K562 treated with DMSO at 1 percent for 24 hours (cell line): Measurements from ENCODE around the gene CC2D1A. TPM values are rescaled to one million over a fixed set of nuclear protein-coding genes. Genes with fewer than 3 reads are reported as not detected.

Source experiments
- total RNA-seq: library from RNA; unstranded; fragments of 300-600 nt; gene quantifications from 2 replicates; pipeline ENCODE4 v1.2.3, GENCODE V29; 2022; ENCODE audit warnings: low read depth; ENCODE audit not compliant: insufficient read depth

Gene CC2D1A
- total RNA-seq = 49.7 TPM in 2 replicates

DNA sequence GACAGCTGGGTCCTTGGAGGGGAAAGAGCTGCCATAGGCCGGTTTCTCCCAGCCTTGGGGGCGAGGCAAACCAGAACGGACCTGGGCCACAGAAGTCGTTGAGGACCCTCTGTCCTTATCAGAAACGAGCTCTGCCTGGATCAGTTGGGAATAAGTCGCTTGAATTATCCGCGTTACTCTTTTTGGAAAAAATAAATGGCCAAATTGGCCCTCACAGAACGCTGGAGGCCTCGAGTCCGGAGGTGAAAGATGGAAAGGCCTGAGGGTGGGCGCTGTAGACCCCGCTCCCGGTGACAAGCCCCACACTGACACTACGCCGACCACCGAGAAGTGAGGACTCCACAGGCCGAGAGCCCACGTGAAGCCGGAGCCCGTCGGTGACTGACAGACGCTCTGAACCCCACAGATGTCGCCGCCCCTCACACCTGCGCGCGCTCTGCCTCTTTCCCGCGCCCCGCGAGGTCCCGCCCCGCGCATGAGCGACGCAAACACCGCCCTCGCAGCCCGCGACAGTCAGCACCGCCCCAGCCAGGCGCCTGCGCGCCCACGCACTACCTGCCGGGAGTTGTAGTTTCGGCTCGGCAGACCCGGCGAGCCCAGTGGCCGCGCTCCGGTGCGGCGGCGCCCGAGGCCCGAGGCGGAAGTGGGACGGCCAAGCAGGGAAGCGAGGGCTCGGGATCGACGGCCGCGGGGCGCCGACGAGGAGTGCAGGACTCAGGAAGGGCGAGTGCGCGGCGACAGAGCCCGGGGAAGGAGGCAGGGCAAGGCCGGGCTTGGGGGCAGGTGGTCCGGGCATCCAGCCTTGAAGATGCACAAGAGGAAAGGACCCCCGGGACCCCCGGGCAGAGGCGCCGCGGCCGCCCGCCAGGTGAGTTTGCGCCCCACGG is at the start of gene CC2D1A, which contains the start of gene BRME1:
Gene CC2D1A, plus strand, starts transcription at position 568 of the 887 bp plus-strand sequence. Its CDS starts 241 bp downstream, at position 809.
Gene BRME1, minus strand, starts transcription at position 484 of the 887 bp plus-strand sequence. CDS start 1,225 bp downstream, outside the sequence.

DNA sequence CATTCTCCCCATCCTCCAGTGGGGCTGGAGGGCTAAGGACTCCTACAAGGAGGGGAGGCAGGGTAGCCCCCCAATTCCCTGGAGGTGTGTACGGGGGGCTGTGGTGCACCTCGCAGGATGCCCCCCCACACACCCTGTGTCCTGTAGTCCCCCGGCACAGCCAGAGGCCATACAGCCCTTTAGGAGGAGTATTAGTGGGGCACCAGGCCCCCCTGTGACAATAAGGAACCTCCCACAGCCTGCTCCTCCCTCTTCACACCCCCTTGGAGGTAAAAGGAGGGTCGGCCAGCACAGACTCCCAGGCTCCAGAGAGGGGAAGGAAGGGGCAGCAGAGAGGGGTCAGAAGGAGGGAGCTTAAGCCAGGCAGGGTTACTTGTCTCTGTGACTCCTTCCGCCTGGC is 29.2 kb upstream of the CC2D1A start, which contains the start of gene NANOS3:
Gene NANOS3, plus strand, starts transcription at position 301 of the 400 bp plus-strand sequence. CDS start 115 bp downstream, outside the sequence.

DNA sequence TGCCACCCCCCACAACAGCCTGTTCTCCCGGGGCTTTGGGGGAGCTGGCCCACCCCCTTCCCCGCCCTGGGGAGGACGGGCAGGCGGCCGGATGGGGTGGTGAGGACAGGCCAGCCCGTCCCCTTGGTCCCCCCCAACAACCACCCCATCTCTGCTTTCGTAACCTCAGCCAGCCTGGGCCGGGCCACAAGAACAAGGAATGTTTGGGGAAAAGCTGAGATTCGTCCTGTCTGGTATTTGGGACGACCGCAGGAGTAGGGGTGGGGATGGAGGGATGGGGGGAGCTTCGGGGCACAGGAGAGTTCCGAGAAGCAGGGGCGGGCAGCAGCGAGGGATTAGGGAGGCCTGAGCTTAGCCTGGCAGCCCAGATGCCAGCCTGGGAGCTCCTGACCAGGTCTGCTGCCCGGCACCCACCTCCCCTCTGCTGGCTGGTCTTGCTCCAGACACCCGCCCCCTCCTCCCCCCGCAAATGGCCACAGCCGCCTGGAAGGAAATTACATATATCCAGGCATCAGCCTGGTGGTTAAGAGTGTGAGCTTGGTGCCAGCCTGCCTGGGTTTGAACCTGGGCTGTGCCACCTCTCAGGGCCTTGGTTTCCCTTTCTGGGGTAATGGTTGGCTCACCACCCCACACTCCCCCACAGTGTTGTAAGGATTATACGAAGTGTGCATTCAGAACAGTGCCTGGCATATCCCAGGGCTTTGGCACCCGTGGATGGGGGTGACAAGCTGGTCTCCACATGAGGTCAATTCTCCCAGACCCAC is 32.5 kb downstream of the CC2D1A start, which contains the start of gene PODNL1:
Gene PODNL1, minus strand, starts transcription at position 117 of the 764 bp plus-strand sequence. CDS start 236 bp downstream, outside the sequence.

DNA sequence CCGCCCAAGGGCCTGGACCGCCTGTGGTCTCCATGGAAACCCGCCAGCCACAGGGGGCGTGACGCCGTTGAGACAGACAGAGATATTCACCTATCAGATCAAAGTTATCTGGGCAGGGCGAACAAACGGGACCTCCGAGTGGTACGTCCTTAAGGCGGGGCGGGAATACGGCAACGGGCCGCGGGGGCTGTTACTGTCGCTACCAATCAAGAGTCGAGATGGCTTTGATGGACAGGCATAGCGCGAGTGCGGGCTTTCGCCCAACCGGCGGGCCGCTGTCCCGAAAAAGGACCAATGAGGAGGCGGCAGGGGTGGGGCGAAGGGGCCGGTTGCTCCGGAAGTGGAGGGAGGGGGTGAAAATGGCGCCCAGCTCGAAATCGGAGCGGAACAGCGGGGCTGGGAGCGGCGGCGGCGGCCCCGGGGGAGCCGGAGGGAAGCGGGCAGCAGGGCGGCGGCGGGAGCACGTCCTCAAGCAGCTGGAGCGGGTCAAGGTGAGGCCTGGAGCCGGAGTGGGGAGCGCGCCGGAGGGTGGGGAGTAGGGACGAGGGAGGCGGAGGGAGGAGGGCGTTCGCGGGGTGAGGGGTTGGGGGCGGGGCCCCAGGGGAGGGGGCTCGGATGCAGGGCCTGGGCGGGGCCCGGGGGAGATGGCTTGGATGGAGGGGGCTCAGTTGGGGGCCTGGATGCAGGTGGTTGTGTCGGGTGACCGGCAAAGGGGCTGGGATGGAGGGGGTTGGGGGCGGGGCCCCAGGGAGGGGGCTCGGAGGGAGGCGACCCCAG is 46.3 kb downstream of the CC2D1A start, which contains the start of gene DCAF15:
Gene DCAF15, plus strand, starts transcription at position 356 of the 777 bp plus-strand sequence. Its CDS starts 4 bp downstream, at position 360.

Other genes with a start within 250 kb of the CC2D1A start
- gene MRI1, start 141.7 kb upstream of the CC2D1A start, total RNA-seq = 53.2 and 57.5 TPM in 2 replicates
- 133 and 137 TPM in 2 replicates for gene C19orf53, start 131.7 kb upstream of the CC2D1A start, total RNA-seq
- 21.0 and 21.5 TPM in 2 replicates for gene ZSWIM4, start 110.8 kb upstream of the CC2D1A start, total RNA-seq
- gene NANOS3, start 29.1 kb upstream of the CC2D1A start, total RNA-seq = not detected in 2 replicates
- gene BRME1, start 84 bp upstream of the CC2D1A start, total RNA-seq = 15.0 and 17.5 TPM in 2 replicates
- 2.7 and 3.7 TPM in 2 replicates for gene PODNL1, start 32.2 kb downstream of the CC2D1A start, total RNA-seq
- 73.7 and 80.9 TPM in 2 replicates for gene DCAF15, start 46.3 kb downstream of the CC2D1A start, total RNA-seq
- 16.8 and 17.3 TPM in 2 replicates for gene RFX1, start 100.1 kb downstream of the CC2D1A start, total RNA-seq
- gene RLN3, start 121.9 kb downstream of the CC2D1A start, total RNA-seq = not detected in 2 replicates
- gene IL27RA, start 125.6 kb downstream of the CC2D1A start, total RNA-seq = 14.0 and 16.1 TPM in 2 replicates
- gene PALM3, start 155.9 kb downstream of the CC2D1A start, total RNA-seq = 4.6 and 4.8 TPM in 2 replicates
- 3.4 and 5.9 TPM in 2 replicates for gene MISP3, start 166.6 kb downstream of the CC2D1A start, total RNA-seq
- 2.2 TPM in 1 of 2 replicates, not detected in the other for gene C19orf67, start 179.6 kb downstream of the CC2D1A start, total RNA-seq
- 53.7 and 55.6 TPM in 2 replicates for gene SAMD1, start 184.6 kb downstream of the CC2D1A start, total RNA-seq
- 116 and 118 TPM in 2 replicates for gene PRKACA, start 211.6 kb downstream of the CC2D1A start, total RNA-seq
- 219 and 265 TPM in 2 replicates for gene ASF1B, start 230.4 kb downstream of the CC2D1A start, total RNA-seq